ENCODE results near the gene ACTN3. TPM values are rescaled to one million over a fixed set of nuclear protein-coding genes. Genes with fewer than 3 reads are reported as not detected.

Gene ACTN3
- total RNA-seq, 1 experiment from 2014 or later = 18.5 TPM

- H3K27ac Mint-ChIP-seq = no peak overlapping the region
- ChIA-PET CTCF (interaction anchor here (1.1 to 1.8 kb wide), 4 partner anchors 29 to 115 kb away, joined by 3 to 5 read pairs (median 4); partner anchors contain the start of genes CCDC87 and RBM4B), POLR2A (interaction anchor here (1.9 kb wide), 1 partner anchor 16 kb away, joined by 6 read pairs; the partner anchor contains the start of gene ACTN3)
- no peaks in the 10 kb centered on the region for H3K4me1 Mint-ChIP-seq
- no peak overlapping the region for H3K4me3 Mint-ChIP-seq
- no peaks in the 10 kb centered on the region for H3K9me3 Mint-ChIP-seq
- ATAC-seq (no peak), DNase-seq (ENCODE audit: low spot score) (no peak)
- peaks cover 15% of the 10 kb centered on the region for H3K36me3 Mint-ChIP-seq
- TF ChIP-seq JAZF1 (CRISPR knock-in tag; IDR thresholded peaks at IDR 0.05) = no peak
- no peak for TF ChIP-seq TP53 (CRISPR knock-in tag; IDR thresholded peaks at IDR 0.05)
- no peak for TF ChIP-seq CREM (CRISPR knock-in tag; IDR thresholded peaks at IDR 0.05)
- no peak for TF ChIP-seq FOXK1 (CRISPR knock-in tag; IDR thresholded peaks at IDR 0.05)
- TF ChIP-seq NFYB (CRISPR knock-in tag; conservative IDR thresholded peaks at IDR 0.05; ENCODE audit: low read depth) = no peak
- TF ChIP-seq ESRRA (CRISPR knock-in tag; IDR thresholded peaks at IDR 0.05; ENCODE audit: borderline replicate concordance) = no peak
- TF ChIP-seq E2F1 (CRISPR knock-in tag; IDR thresholded peaks at IDR 0.05) = no peak
- no peak for TF ChIP-seq KAT7 (CRISPR knock-in tag; IDR thresholded peaks at IDR 0.05; ENCODE audit: borderline replicate concordance)
- no peak for TF ChIP-seq ZMAT4 (CRISPR knock-in tag; IDR thresholded peaks at IDR 0.05)
- TF ChIP-seq RORB (CRISPR knock-in tag; IDR thresholded peaks at IDR 0.05) = no peak
- no peak for TF ChIP-seq NFATC4 (CRISPR knock-in tag; IDR thresholded peaks at IDR 0.05)
- no peak for TF ChIP-seq ATF6 (CRISPR knock-in tag; IDR thresholded peaks at IDR 0.05)
- TF ChIP-seq IRF2 (CRISPR knock-in tag; IDR thresholded peaks at IDR 0.05; ENCODE audit: borderline replicate concordance, low read depth) = no peak
- no peak for TF ChIP-seq PRRX2 (CRISPR knock-in tag; IDR thresholded peaks at IDR 0.05)
- no peak for TF ChIP-seq USF1 (CRISPR knock-in tag; IDR thresholded peaks at IDR 0.05)
- TF ChIP-seq CBFB (CRISPR knock-in tag; IDR thresholded peaks at IDR 0.05; ENCODE audit: low read depth) = no peak
- H3K27me3 Mint-ChIP-seq (ENCODE audit: low read depth) = peaks cover 16% of the 10 kb centered on the region
Measured at GRCh38 chr11:66562907-66563583, 16.3 kb downstream of the ACTN3 start.

- ATAC-seq = no peak
- Mint-ChIP-seq H3K27me3 (ENCODE audit: low read depth) (peaks cover 17% of the 10 kb centered on the region), H3K4me1 (peaks cover under 1% of the 10 kb centered on the region; the same call in 1 of the 2 replicates), H3K4me3 (no peak overlapping the region), H3K36me3 (peaks cover 14% of the 10 kb centered on the region), H3K9me3 (no peaks in the 10 kb centered on the region), H3K27ac (no peak overlapping the region)
- TF ChIP-seq GTF2I (CRISPR knock-in tag; conservative IDR thresholded peaks at IDR 0.05) (no peak), ZNF425 (CRISPR knock-in tag; conservative IDR thresholded peaks at IDR 0.05) (no peak), ZNF512 (CRISPR knock-in tag; IDR thresholded peaks at IDR 0.05; ENCODE audit: borderline replicate concordance) (no peak), MYBL2 (CRISPR knock-in tag; IDR thresholded peaks at IDR 0.05) (no peak), CDX4 (CRISPR knock-in tag; IDR thresholded peaks at IDR 0.05; ENCODE audit: borderline replicate concordance) (no peak), STAT6 (CRISPR knock-in tag; conservative IDR thresholded peaks at IDR 0.05; ENCODE audit: low read depth) (no peak), RORB (CRISPR knock-in tag; IDR thresholded peaks at IDR 0.05) (no peak), SOX15 (CRISPR knock-in tag; IDR thresholded peaks at IDR 0.05) (no peak)
- ChIA-PET CTCF (interaction anchor here (1.1 to 1.8 kb wide), 2 partner anchors 69 to 73 kb away, joined by 3 to 5 read pairs; no protein-coding TSS in a partner anchor), POLR2A (interaction anchor here (1.9 kb wide), 1 partner anchor 17 kb away, joined by 6 read pairs; the partner anchor contains the start of gene ACTN3)
- DNase-seq (ENCODE audit: low spot score) = no peak
Measured at GRCh38 chr11:66563832-66564231, 17.1 kb downstream of the ACTN3 start.
